GM12878 (cell line): ENCODE data around the gene DPM1. TPM values are rescaled to one million over a fixed set of nuclear protein-coding genes. Genes with fewer than 3 reads are reported as not detected.

ENCODE experiments used
- BHLHE40 ChIP-seq, 2 experiments: fragments of 450-650 bp in 1 of 2; IDR thresholded peaks; 2 replicates each; pipeline ENCODE4 v1.6.1; 2011 to 2017; ENCODE audit warnings: low read depth in 2 of 2, borderline replicate concordance in 1 of 2, improper control_type of control experiment in 1 of 2, low read length in 1 of 2, mild to moderate bottlenecking in 1 of 2
- BMI1 ChIP-seq: fragments of 450-650 bp; IDR thresholded peaks from 2 replicates; pipeline ENCODE4 v1.6.1; 2016; ENCODE audit warnings: mild to moderate bottlenecking, moderate library complexity, borderline replicate concordance
- CREM ChIP-seq: IDR thresholded peaks from 2 replicates; pipeline ENCODE4 v1.6.1; 2014; ENCODE audit warnings: antibody characterized with exemption, low read depth
- DPF2 ChIP-seq: fragments of 450-650 bp; IDR thresholded peaks from 2 replicates; pipeline ENCODE4 v1.6.1; 2017; ENCODE audit warnings: mild to moderate bottlenecking
- GABPA ChIP-seq: IDR thresholded peaks from 2 replicates; pipeline ENCODE4 v1.6.1; 2014; ENCODE audit warnings: antibody characterized with exemption, low read depth, mild to moderate bottlenecking, inconsistent platforms
- GATAD2B ChIP-seq: fragments of 450-650 bp; conservative IDR thresholded peaks from 2 replicates; pipeline ENCODE4 v1.6.1; 2017; ENCODE audit warnings: low read depth, mild to moderate bottlenecking, moderate library complexity
- MEF2A ChIP-seq: IDR thresholded peaks from 2 replicates; pipeline ENCODE4 v1.6.1; 2011; ENCODE audit warnings: low read depth, mild to moderate bottlenecking, low read length, moderate library complexity; ENCODE audit not compliant: insufficient read depth
- MEF2B ChIP-seq: fragments of 450-650 bp; IDR thresholded peaks from 2 replicates; pipeline ENCODE4 v1.6.1; 2018; ENCODE audit warnings: mild to moderate bottlenecking, moderate library complexity; ENCODE audit not compliant: partially characterized antibody, poor library complexity, severe bottlenecking
- NFXL1 ChIP-seq: fragments of 450-650 bp; IDR thresholded peaks from 2 replicates; pipeline ENCODE4 v1.6.1; 2017; ENCODE audit warnings: antibody characterized with exemption, mild to moderate bottlenecking, borderline replicate concordance
- NFYB ChIP-seq: IDR thresholded peaks from 2 replicates; pipeline ENCODE4 v1.6.1; 2011; ENCODE audit warnings: low read depth, mild to moderate bottlenecking, low read length, improper control_type of control experiment, moderate library complexity; ENCODE audit not compliant: insufficient read depth
- NR2C2 ChIP-seq: IDR thresholded peaks from 2 replicates; pipeline ENCODE4 v1.6.1; 2011; ENCODE audit warnings: borderline replicate concordance, low read depth; ENCODE audit not compliant: control insufficient read depth, insufficient read length
- NR2F1 ChIP-seq: fragments of 450-650 bp; conservative IDR thresholded peaks from 2 replicates; pipeline ENCODE4 v1.6.1; 2017; ENCODE audit warnings: mild to moderate bottlenecking
- PAX8 ChIP-seq: fragments of 450-650 bp; IDR thresholded peaks from 2 replicates; pipeline ENCODE4 v1.6.1; 2017; ENCODE audit warnings: mild to moderate bottlenecking, moderate library complexity
- RCOR1 ChIP-seq: conservative IDR thresholded peaks from 2 replicates; pipeline ENCODE4 v1.6.1; 2012; ENCODE audit warnings: low read depth, low read length, improper control_type of control experiment
- SIN3A ChIP-seq: IDR thresholded peaks from 2 replicates; pipeline ENCODE4 v1.6.1; 2012; ENCODE audit warnings: low read depth, low read length, improper control_type of control experiment
- SMC3 ChIP-seq: IDR thresholded peaks from 2 replicates; pipeline ENCODE4 v1.6.1; 2011; ENCODE audit warnings: low read length, improper control_type of control experiment, borderline replicate concordance
- WRNIP1 ChIP-seq: IDR thresholded peaks from 2 replicates; pipeline ENCODE4 v1.6.1; 2011; ENCODE audit warnings: low read depth, low read length, improper control_type of control experiment, borderline replicate concordance
- polyA plus RNA-seq, 11 experiments: library from polyadenylated mRNA; depleted of rRNA in 4 of 11; unstranded in 6 of 11; stranded (reverse) in 5 of 11; fragments of >200 nt; fragmentation: Nextera tagmentation in 4 of 11; fragmentation: Illumina TruSeq in 1 of 11; extraction: Ambion mirVana in 4 of 11; extraction: Trizol in 1 of 11; gene quantifications; 1 replicate in 1 of 11; 2 replicates in 10 of 11; pipeline versions ENCODE4 v1.2.1 to v1.2.3, GENCODE V29; 2011 to 2016; ENCODE audit warnings: inconsistent platforms in 2 of 11, missing spikeins in 2 of 11, low read depth in 1 of 11
- total RNA-seq, 4 experiments: library from RNA; depleted of rRNA in 3 of 4; stranded (reverse); fragments of >200 nt in 3 of 4; fragmentation: Illumina TruSeq in 1 of 4; extraction: Trizol in 1 of 4; gene quantifications; 2 replicates each; pipeline versions ENCODE4 v1.2.1 to v1.2.3, GENCODE V29; 2013 to 2021
- TF ChIP-seq, protein P1 (sequence below): IDR thresholded peaks from 2 replicates; pipeline ENCODE4 v1.6.1; 2012; ENCODE audit warnings: low read depth, low read length, improper control_type of control experiment
- TF ChIP-seq, protein P2 (sequence below): fragments of 150-350 bp; IDR thresholded peaks from 2 replicates; pipeline ENCODE4 v1.6.1; 2016; ENCODE audit warnings: low read depth, low read length
- TF ChIP-seq, protein P3 (sequence below): fragments of 450-650 bp; IDR thresholded peaks from 2 replicates; pipeline ENCODE4 v1.6.1; 2017; ENCODE audit warnings: borderline replicate concordance
- TF ChIP-seq, protein P4 (sequence below): fragments of 450-650 bp; IDR thresholded peaks from 2 replicates; pipeline ENCODE4 v1.6.1; 2018; ENCODE audit warnings: mild to moderate bottlenecking, low read depth, moderate library complexity; ENCODE audit not compliant: partially characterized antibody

Gene DPM1
- total and polyA plus RNA-seq, 10 of the 15 experiments (the other 5 are each of a cell fraction or from before 2014, with no cell fraction given): 53.3 to 167 (median 108) TPM

DNA sequence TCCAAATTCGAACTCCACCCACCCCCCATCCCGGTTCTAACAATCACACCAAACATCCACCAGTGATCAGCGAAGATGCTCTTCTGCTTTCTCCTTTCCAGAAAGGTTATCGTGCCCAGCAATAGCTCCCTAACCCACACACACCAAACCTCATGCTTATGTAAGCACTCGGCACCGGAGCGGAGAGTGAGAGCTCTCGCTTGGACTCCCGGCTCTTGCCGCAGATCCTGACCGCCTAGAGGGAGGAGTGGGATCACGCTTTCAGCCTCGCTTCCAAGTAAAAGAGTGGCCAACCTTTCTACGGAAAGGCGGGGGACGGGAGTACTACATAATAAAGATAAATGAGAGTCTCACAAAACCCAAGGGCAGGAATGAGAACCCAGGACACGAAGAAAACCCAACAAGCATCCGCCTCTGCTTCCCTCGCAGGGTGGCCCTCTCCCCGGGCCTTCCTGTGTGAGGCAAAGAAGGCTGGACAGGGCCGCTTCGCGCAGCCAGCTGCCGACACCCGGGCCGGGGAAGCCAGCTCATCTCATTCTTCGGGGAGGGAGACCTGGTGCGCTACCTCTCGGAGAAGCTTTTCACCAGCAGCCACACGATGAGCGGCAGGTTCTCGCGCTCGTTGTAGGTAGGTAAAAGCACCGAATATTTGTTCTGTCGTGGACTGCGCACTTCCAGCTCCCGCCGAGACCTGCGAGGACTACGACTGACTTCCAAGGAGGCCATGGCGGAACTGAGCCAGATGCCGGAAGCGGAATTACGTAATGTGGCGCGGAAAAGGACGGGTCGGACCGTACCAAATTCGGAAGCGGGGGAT, at the start of gene DPM1 (continued):
- TF ChIP-seq NR2F1: no peak
- no peak for TF ChIP-seq WRNIP1
- peak; percentile 85 for TF ChIP-seq CREM
- no peak for TF ChIP-seq NR2C2
- TF ChIP-seq SMC3: no peak
- TF ChIP-seq, protein P1, sequence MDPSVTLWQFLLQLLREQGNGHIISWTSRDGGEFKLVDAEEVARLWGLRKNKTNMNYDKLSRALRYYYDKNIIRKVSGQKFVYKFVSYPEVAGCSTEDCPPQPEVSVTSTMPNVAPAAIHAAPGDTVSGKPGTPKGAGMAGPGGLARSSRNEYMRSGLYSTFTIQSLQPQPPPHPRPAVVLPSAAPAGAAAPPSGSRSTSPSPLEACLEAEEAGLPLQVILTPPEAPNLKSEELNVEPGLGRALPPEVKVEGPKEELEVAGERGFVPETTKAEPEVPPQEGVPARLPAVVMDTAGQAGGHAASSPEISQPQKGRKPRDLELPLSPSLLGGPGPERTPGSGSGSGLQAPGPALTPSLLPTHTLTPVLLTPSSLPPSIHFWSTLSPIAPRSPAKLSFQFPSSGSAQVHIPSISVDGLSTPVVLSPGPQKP: no peak
- TF ChIP-seq NFYB: no peak
- TF ChIP-seq, protein P2, sequence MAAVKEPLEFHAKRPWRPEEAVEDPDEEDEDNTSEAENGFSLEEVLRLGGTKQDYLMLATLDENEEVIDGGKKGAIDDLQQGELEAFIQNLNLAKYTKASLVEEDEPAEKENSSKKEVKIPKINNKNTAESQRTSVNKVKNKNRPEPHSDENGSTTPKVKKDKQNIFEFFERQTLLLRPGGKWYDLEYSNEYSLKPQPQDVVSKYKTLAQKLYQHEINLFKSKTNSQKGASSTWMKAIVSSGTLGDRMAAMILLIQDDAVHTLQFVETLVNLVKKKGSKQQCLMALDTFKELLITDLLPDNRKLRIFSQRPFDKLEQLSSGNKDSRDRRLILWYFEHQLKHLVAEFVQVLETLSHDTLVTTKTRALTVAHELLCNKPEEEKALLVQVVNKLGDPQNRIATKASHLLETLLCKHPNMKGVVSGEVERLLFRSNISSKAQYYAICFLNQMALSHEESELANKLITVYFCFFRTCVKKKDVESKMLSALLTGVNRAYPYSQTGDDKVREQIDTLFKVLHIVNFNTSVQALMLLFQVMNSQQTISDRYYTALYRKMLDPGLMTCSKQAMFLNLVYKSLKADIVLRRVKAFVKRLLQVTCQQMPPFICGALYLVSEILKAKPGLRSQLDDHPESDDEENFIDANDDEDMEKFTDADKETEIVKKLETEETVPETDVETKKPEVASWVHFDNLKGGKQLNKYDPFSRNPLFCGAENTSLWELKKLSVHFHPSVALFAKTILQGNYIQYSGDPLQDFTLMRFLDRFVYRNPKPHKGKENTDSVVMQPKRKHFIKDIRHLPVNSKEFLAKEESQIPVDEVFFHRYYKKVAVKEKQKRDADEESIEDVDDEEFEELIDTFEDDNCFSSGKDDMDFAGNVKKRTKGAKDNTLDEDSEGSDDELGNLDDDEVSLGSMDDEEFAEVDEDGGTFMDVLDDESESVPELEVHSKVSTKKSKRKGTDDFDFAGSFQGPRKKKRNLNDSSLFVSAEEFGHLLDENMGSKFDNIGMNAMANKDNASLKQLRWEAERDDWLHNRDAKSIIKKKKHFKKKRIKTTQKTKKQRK: no peak
- no peak for TF ChIP-seq BHLHE40 (IDR thresholded peaks at IDR 0.05; ENCODE audit: borderline replicate concordance in 1 of 2, low read depth in 2 of 2, low read length in 1 of 2)
- no peak for TF ChIP-seq MEF2B
- no peak; the same call in 1 of the 2 replicates for TF ChIP-seq SIN3A
- TF ChIP-seq MEF2A: no peak
- TF ChIP-seq GABPA: no peak
- no peak for TF ChIP-seq RCOR1
- 0 out of 2 replicates have a peak, but pooled peaks have one; percentile 16 for TF ChIP-seq GATAD2B
- TF ChIP-seq PAX8: no peak
- TF ChIP-seq DPF2: 0 out of 2 replicates have a peak, but pooled peaks have one; percentile 13
- no peak for TF ChIP-seq BMI1
- TF ChIP-seq, protein P3, sequence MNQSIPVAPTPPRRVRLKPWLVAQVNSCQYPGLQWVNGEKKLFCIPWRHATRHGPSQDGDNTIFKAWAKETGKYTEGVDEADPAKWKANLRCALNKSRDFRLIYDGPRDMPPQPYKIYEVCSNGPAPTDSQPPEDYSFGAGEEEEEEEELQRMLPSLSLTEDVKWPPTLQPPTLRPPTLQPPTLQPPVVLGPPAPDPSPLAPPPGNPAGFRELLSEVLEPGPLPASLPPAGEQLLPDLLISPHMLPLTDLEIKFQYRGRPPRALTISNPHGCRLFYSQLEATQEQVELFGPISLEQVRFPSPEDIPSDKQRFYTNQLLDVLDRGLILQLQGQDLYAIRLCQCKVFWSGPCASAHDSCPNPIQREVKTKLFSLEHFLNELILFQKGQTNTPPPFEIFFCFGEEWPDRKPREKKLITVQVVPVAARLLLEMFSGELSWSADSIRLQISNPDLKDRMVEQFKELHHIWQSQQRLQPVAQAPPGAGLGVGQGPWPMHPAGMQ: no peak
- TF ChIP-seq, protein P4, sequence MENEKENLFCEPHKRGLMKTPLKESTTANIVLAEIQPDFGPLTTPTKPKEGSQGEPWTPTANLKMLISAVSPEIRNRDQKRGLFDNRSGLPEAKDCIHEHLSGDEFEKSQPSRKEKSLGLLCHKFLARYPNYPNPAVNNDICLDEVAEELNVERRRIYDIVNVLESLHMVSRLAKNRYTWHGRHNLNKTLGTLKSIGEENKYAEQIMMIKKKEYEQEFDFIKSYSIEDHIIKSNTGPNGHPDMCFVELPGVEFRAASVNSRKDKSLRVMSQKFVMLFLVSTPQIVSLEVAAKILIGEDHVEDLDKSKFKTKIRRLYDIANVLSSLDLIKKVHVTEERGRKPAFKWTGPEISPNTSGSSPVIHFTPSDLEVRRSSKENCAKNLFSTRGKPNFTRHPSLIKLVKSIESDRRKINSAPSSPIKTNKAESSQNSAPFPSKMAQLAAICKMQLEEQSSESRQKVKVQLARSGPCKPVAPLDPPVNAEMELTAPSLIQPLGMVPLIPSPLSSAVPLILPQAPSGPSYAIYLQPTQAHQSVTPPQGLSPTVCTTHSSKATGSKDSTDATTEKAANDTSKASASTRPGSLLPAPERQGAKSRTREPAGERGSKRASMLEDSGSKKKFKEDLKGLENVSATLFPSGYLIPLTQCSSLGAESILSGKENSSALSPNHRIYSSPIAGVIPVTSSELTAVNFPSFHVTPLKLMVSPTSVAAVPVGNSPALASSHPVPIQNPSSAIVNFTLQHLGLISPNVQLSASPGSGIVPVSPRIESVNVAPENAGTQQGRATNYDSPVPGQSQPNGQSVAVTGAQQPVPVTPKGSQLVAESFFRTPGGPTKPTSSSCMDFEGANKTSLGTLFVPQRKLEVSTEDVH: no peak
- no peak for TF ChIP-seq NFXL1
